ENCODE data around the gene CLDN1. TPM values are rescaled to one million over a fixed set of nuclear protein-coding genes. Genes with fewer than 3 reads are reported as not detected.

CLDN1 gene
- total and polyA plus RNA-seq, 10 of the 15 experiments (the other 5 are each of a cell fraction or from before 2014, with no cell fraction given) = 3.4 to 22.8 (median 8.5) TPM

GRCh38 chr3:190308154-190308553 lies 14.1 kb downstream of the CLDN1 start:
- POLR2A ChIA-PET = no interaction called here
- no peaks in the 10 kb centered on the region for H3K9me3 ChIP-seq (replicated peaks; ENCODE audit: control insufficient read depth, insufficient read depth, low read length)
- no peaks in the 10 kb centered on the region for H3K4me1 ChIP-seq (ENCODE audit: control insufficient read depth, insufficient read depth, low read length)
- intact Hi-C loops (cut with micrococcal nuclease; ENCODE audit: unreplicated experiment) (no loop called here), in situ Hi-C loops (cut with MboI) (no loop called here)
- H3K9ac ChIP-seq (ENCODE audit: control insufficient read depth, insufficient read depth, low read length) = no peak overlapping the region
- RAD21 ChIA-PET (ENCODE audit: unreplicated experiment) = interaction anchor here (1.3 kb wide), 1 partner anchor 37 kb away, joined by 4 read pairs; no protein-coding TSS in a partner anchor
- SMC1A ChIA-PET (ENCODE audit: uncharacterized antibody, unreplicated experiment) = interaction anchor here (1.4 to 2.2 kb wide), 3 partner anchors 9 to 97 kb away, joined by 3 to 11 read pairs (median 6); no protein-coding TSS in a partner anchor
- no peak overlapping the region for H3K4me2 ChIP-seq (ENCODE audit: control insufficient read depth, insufficient read depth)
- no peaks in the 10 kb centered on the region for H3K79me2 ChIP-seq (ENCODE audit: control insufficient read depth, insufficient read depth, low read length)
- BruUV-seq (replicated peaks) = no TSS peak
- H3K36me3 ChIP-seq (ENCODE audit: control insufficient read depth in 2 of 2, insufficient read depth in 2 of 2, low read length in 1 of 2) = no peaks in the 10 kb centered on the region
- H3K4me3 ChIP-seq = no peak overlapping the region
- no peak for DNase-seq (ENCODE audit: low read depth, low spot score)
- no peaks in the 10 kb centered on the region for H4K20me1 ChIP-seq (ENCODE audit: control insufficient read depth, insufficient read depth)
- no peaks in the 10 kb centered on the region for H3K27me3 ChIP-seq (replicated peaks in 1 of 2; ENCODE audit: control insufficient read depth in 2 of 2, insufficient read depth in 2 of 2, low read length in 1 of 2)
- FAIRE-seq = no peak
- H3K27ac ChIP-seq (ENCODE audit: control insufficient read depth, insufficient read depth) = no peak overlapping the region
- no peak overlapping the region for H2AFZ ChIP-seq (ENCODE audit: control insufficient read depth, low read depth, low read length)
- WGBS (ENCODE audit: insufficient coverage, insufficient replicate concordance, low lambda C conversion rate, missing lambda C conversion rate) = 26% methylated on average over 5 of the region's 5 CpGs
- no peak for ATAC-seq
- CTCF ChIA-PET = interaction anchor here (2.0 kb wide), 1 partner anchor 10 kb away, joined by 9 read pairs; no protein-coding TSS in a partner anchor
- TF ChIP-seq SIN3A (IDR thresholded peaks at IDR 0.05; ENCODE audit: low read depth, low read length) (no peak), RELB (IDR thresholded peaks at IDR 0.05; ENCODE audit: low read depth) (no peak), RBBP5 (conservative IDR thresholded peaks at IDR 0.05) (no peak), SMC3 (IDR thresholded peaks at IDR 0.05; ENCODE audit: borderline replicate concordance, low read length) (no peak), WRNIP1 (IDR thresholded peaks at IDR 0.05; ENCODE audit: borderline replicate concordance, low read depth, low read length) (no peak), HCFC1 (IDR thresholded peaks at IDR 0.05; ENCODE audit: low read length) (no peak), EZH2 (IDR thresholded peaks at IDR 0.05; ENCODE audit: borderline replicate concordance, control insufficient read depth, low read depth, low read length) (no peak), REST (IDR thresholded peaks at IDR 0.05; ENCODE audit: low read depth, low read length) (no peak), E2F8 (IDR thresholded peaks at IDR 0.05; ENCODE audit: low read depth, partially characterized antibody) (no peak), ATF3 (IDR thresholded peaks at IDR 0.05; ENCODE audit: borderline replicate concordance, extremely low read depth, low read depth, low read length) (no peak), ETV6 (conservative IDR thresholded peaks at IDR 0.05 in 1 of 2, IDR thresholded peaks at IDR 0.05 in 1 of 2; ENCODE audit: borderline replicate concordance in 1 of 2, low read depth in 1 of 2) (no peak), ZZZ3 (IDR thresholded peaks at IDR 0.05; ENCODE audit: control insufficient read depth, insufficient read length, low read depth) (no peak), ZNF207 (IDR thresholded peaks at IDR 0.05; ENCODE audit: borderline replicate concordance) (no peak), PML (IDR thresholded peaks at IDR 0.05; ENCODE audit: low read length) (no peak)

All from GM12878 (cell line).